NCI-H2196 (cell line): ENCODE measurements around the gene BHLHE41.

Source experiments
- DNase-seq: peaks from one replicate; lab custom pipeline; 2025; ENCODE audit not compliant: unreplicated experiment; lab: John Stamatoyannopoulos, UW

The BHLHE41 gene

DNA sequence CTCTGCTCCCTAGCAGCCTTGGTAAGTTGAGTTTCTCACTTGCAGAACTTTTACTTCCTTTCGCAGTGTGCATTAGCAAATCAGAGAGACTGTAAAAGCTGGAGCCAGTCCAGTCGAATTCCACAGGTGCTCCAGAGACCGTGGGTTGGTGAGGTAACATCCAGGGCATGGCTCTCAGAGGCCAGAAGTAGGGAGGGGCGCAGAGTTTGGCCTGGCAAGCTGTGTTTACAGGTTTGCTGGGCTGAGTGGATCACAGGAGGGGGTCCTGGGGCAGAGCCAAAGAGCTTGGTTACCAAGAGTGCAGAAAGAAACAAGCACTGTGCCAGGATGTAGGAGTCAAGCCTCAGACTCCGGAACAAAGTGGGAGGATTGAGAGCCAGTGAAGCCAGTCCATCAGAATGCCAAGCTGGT is 10.2 kb upstream of the BHLHE41 start:
- DNase-seq = peak; percentile 85

DNA sequence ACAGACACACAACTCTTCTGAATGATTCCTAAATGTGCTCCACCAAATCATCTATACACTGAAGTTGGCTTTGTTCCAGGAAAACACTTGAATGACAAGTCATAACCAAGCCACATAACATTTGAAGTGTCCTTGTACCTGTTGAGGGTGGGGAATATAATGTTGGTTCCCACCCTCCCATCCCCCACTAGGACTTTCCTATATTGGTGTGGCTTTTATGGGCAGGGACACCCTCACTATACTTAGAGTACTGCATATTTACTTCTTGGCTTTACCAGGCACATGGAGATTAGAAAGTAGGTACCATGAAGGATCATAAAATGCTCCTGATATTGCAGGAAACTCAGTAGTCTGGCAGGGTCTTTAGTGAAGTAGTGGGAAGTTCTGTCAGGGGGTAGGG is 9.7 kb upstream of the BHLHE41 start:
- DNase-seq = no peak

- DNase-seq = no peak
Observed at GRCh38 chr12:26133521-26133920, 8.7 kb upstream of the BHLHE41 start.

- no peak for DNase-seq
Observed at GRCh38 chr12:26132866-26133265, 8.0 kb upstream of the BHLHE41 start.

DNA sequence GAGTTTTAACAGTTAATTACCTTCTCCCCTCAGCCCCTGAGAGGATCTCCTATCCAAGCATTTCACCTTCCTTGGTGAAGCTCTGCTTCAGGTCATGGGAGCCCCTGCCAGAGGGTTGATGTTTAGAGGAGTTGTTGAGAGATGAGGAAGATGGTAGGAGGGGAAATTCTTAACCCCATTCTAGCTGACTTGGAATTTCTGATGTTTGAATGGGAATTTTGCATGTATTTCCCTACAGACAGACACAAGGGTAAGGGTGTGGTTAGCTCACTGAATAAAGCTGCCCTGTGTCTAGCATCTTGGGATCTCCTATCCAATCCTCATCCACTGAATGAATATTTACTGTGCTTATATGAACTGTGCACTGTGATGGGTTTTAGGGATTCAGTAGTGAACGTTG is 7.1 kb upstream of the BHLHE41 start:
- no peak for DNase-seq

DNA sequence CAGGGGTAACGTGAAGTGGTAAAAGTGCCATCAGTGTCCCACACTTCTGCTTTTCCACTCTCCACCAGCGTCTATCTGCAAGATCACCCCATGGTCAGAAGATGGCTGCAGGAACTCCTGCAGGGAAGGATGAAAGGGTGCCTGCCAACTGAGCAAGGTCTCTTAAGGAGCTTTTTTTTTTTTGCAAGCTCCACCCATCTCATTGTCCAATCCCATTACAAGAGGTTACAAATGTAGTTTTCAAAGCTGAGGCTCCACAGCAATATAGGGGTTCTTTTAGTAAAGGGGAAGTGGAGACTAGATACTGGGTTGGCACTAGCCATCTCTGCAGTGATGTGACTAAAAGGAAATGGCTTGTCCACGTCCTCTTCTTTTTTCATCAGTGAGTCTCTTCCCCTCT is 5.9 kb upstream of the BHLHE41 start:
- no peak for DNase-seq

GRCh38 chr12:26128168-26128567 is 3.3 kb upstream of the BHLHE41 start:
- DNase-seq = no peak

GRCh38 chr12:26127404-26127803 is 2.6 kb upstream of the BHLHE41 start:
- no peak for DNase-seq

DNA sequence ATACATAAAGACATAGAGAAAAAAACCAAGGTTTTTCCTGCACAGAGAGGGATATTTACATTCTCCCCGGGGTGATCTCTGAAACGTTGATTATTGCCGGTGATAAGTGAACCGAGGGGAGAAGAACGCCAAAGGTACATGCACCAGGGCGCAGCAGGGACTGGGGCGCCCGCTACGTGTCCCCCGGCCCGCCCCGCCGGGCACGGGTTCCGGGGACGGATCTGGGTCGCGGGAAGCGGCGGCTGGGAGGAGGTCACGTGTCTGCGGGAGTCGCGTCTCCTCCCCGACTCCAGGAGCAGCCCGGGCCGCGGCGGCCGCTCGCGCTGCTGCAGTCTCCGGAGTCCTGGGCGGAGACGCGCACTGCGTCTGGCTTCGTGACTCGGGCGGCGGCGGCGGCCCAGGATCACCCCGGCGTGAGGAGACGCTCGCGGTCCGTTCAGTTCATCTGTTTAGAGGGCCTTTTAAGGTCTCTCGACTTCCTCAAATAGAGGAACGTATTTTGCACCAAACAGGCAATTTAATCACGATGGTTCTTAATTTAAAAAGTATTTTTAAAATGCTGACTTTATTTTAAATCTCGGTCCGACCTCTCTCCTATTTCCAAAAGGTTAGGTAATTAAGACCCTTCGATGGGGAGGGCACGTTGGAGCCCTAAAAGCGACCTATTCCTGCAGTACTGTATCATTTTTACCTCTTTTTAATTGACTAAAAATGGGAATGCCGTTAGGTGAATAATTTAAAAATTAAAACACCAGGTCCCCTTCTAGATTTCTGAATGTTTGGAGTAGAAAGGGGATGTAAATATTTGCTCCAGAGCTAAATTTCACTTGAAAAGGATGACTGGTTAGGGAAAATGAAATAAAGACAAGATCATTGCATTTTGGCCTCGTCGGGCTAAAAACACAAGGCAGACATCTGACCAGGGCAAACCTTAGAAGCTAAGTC is 1.8 kb upstream of the BHLHE41 start:
- DNase-seq = peak; percentile 93

DNA sequence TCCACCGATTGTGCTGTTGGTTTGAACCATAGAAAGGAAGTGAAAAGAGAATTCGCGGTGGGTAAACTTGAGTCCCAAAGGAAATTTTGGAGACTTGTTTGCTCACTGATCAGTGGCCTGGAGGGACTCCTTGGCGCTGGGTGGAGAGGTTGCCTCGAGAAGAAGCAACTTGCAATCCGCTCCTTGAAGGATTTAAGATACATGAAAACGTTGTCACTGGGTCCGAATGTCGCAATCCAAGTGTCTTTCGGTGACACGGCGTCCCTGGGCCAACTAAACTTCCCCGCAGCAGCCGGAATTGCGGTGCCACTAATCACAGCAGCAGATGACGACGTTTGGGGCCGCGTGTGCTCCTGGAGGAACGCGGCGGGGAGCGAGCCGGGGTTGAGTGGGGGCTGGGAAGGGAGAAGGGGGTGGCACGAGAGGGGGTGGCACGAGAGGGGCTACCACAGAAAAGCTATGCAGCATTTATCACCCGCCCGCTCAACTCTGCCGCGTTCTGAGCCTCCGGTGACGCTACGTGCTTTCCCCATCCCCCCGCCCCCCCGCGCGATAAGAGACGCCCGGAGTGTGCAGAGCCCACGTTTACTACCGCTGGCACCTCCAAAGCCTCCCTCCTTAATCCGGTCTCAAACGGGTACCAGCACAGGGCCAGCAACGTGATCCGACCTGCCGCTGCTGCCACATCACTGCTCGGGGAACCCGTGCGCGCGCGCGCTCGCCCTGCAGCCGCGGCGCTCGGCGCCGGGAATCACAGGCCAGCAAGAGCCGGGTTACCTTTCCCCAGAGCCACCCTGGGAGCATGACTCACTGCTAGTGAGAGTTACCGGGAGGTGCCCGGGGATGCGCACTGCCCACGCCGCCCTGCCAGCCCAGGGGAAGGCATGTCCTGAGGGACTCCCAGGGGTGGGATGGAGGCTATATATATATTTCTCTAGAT is 833 bp upstream of the BHLHE41 start:
- peak; percentile 92 for DNase-seq

DNA sequence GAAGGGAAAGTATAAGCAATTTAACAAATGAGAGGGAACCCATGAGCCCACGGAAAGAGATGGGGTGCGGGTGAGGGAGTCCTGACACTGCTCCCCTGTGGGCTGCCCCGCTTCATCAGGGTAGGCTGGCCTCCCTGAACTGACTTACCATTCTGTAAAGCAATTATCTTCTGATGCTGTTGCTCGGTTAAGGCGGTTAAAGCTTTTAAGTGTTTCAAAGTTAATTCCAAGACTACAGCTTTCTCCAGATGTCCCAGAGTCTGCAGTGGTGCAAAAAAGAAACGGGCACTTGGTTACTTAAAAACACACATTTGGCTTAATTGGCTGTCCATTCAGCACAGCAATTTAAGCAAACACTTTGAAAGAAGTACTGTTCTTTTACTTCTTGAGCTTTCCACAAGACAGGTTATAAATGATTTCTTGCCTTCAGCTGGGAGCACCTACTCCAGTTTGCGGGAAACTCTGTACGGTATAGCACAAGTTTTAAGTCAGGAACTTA is 1.3 kb downstream of the BHLHE41 start:
- no peak for DNase-seq

DNA sequence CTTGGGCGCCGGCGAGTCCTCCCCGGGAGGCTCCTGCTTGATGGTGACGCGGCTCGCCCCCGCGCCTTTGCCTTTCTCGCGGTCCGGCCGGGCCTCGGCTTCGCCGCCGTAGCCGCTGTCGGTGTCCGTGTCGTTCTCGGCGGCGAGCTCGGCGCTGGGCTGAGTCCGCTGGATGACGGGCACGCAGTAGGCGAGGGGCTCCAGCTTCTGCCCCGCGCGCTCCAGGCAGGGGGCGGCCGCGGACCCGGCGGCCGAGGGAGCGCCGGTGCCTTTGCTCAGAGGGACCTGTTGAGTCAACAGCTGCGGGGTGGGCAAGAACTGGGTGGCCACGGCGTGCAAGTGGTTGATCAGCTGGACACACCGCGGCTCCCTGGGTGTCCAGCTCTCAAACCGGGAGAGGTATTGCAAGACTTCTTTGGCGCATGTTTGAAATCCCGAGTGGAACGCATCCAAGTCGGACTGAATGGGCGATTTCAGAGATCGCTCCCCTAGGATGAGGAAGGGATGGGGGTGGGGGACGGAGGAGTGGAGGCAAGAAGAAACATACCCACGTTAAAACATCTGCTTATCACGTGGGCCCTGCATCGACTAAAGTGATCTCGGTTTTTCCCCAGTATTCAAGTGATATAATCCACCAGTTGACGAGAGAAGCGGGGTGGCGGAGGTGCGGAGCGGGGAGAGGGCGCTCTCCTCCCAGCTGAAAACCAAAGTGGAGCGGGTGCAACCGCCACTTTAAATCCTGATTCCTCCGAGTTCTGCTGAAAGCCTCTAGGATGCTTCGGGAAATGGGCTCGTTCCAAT is 2.0 kb downstream of the BHLHE41 start:
- DNase-seq = peak; percentile 76

GRCh38 chr12:26122061-26122680 is 2.7 kb downstream of the BHLHE41 start:
- no peak for DNase-seq

DNA sequence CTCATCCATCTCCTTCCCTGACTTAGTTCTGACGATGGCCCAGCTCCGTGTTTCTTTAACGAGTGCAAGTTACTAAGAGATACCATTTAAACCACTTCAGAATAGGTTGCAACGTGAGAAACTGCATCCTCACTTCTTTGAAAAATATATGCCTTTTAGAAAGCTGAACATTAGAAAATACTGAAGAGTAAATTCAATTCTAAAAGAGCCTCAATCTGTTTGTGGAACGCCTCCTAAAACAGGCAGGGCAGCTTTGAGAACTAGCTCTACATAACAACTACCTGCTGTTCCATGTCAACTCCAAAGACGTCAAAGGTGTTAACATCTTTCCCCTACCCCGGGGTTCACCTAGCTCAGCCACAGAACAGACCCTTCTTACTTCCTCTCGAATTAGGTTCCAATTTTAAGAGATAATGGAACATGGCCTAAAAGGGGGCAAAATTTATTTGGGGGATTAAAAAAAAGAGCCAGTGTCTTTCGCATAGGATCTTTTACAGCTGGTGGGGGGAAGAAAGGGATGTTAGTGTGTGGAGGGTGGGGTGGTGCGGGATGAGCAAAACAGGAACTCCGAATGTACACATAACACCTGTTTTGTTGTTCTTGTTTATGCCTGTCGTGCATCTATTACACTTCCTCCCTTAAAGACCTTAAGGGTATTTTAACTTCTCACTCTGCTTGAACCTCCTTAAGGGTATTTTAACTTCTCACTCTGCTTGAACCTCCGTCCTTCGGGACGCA is 3.3 kb downstream of the BHLHE41 start:
- DNase-seq = no peak

GRCh38 chr12:26120561-26121274 is 4.1 kb downstream of the BHLHE41 start:
- DNase-seq = no peak

DNA sequence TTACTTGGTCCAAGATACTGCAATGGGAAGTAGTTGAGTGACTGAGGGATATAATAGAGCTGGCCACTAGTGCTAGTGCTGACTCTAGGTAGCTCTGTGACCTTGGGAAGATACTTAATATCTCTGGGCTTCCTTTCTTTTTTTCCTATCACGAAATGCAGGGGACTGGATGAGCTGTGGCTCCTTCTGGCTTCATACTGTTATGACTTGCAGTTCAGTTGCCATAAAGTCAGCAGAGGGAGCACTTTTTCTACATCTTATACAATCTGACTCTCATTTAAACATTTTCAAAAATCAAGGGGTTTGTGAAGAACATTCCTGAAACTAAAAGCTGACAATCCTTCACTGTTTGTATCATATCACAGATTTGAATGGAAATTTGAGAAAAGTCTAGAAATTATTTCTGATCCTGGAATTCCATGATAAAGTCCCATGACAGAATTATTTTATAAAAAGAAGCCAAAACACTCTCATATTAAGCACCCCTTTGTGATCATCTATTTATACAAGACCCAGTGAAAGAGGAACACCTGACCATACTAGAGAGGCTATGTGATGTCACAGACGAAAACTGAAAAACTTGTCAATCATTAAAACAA is 5.3 kb downstream of the BHLHE41 start:
- peak; percentile 80 for DNase-seq

GRCh38 chr12:26118308-26118707 is 6.5 kb downstream of the BHLHE41 start:
- no peak for DNase-seq

DNA sequence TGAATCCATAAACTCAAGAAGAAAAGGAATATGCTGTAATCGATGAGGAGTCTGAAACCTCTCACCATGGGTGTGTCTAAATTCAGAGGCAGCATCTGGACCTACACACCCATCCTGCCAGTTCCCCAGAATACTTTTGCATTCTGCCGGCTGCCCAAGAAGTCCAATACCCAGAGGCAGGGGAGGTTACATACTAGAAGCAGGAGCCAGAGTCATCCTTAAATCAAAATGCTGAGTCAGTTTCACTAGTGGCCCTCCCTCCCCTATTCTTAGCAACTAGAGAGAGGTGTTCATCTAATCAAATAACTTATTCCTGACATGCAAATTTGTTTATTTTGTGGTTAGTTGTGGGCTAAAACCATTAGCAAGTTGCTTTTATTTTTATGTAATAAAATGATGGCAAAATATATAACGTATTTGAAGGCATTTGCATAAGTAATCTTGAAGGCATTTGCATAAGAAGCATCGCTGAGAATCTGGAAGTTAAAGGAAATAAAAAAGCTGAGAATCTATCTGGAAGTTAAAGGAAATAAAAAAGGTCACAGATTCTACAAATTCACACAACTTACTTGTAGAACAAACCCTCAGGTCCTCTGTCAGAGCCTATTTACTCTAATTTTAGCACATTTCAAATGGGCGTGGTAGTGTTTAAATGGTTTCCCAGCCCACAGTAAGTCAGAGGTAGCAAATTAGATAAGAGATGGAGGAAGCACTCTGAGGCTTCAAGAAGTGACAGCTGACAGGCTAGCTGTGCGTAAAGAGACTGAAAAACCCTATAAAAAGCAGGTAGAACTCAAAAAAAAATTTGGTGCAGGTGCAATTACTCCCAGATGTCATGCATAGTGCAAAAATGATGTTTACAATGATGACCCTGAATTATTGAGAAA is 7.8 kb downstream of the BHLHE41 start:
- DNase-seq = no peak
